ENCODE results near the gene FAM184A.

GRCh38 chr6:119116712-119117281 lies 38.3 kb upstream of the FAM184A start:
- TF ChIP-seq CTCF (IDR thresholded peaks at IDR 0.05), result peak; percentile 29
- no peak for TF ChIP-seq NFYB (CRISPR knock-in tag; conservative IDR thresholded peaks at IDR 0.05; ENCODE audit: low read depth)
- TF ChIP-seq E2F1 (CRISPR knock-in tag; IDR thresholded peaks at IDR 0.05), result no peak
- no peak for TF ChIP-seq USF1 (CRISPR knock-in tag; IDR thresholded peaks at IDR 0.05)
- no peak for TF ChIP-seq ETV6 (CRISPR knock-in tag; IDR thresholded peaks at IDR 0.05)

All from WTC11 (cell line).